GM23248 (cell line): Measurements from ENCODE around the gene SERTAD1.
"Not testable (repeated sequence)": the region's sequence is repeated elsewhere in the genome, so short reads cannot be mapped to it uniquely, and the experiment has no call there.

Experiments
- EZH2 ChIP-seq: fragments of 200-600 bp; sonication (generic); IDR thresholded peaks from 2 replicates; pipeline ENCODE4 v1.6.1; 2018; ENCODE audit warnings: antibody characterized with exemption, mild to moderate bottlenecking; ENCODE audit not compliant: insufficient read depth, poor library complexity, severe bottlenecking
- EZH2phosphoT487 ChIP-seq: fragments of 200-600 bp; sonication (generic); IDR thresholded peaks from 2 replicates; pipeline ENCODE4 v1.6.1; 2018; ENCODE audit warnings: antibody characterized with exemption, moderate library complexity, mild to moderate bottlenecking, low read depth; ENCODE audit not compliant: insufficient read depth

DNA sequence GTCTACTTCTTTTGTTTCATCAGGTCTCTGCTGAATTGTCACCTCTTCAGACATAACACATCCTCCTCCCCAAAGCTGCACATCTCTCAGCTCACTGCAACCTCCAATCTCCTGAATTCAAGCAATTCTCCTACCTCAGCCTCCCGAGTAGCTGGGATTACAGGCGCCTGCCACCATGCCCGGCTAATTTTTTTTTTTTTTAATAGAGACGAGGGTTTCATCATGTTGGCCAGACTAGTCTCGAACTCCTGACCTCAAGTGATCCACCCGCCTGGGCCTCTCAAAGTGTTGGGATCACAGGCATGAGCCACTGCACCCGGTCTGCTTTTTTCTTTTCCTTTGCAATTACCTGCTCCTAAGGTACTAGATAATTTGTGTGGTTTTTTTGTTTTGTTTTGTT lies 7.0 kb upstream of the SERTAD1 start:
- not testable (repeated sequence) for TF ChIP-seq EZH2, EZH2phosphoT487
